ENCODE results near the gene CD4. TPM values are rescaled to one million over a fixed set of nuclear protein-coding genes. Genes with fewer than 3 reads are reported as not detected.

CD4 gene
- total and polyA plus RNA-seq, 7 experiments from 2014 or later = 164 to 576 (median 256) TPM

DNA sequence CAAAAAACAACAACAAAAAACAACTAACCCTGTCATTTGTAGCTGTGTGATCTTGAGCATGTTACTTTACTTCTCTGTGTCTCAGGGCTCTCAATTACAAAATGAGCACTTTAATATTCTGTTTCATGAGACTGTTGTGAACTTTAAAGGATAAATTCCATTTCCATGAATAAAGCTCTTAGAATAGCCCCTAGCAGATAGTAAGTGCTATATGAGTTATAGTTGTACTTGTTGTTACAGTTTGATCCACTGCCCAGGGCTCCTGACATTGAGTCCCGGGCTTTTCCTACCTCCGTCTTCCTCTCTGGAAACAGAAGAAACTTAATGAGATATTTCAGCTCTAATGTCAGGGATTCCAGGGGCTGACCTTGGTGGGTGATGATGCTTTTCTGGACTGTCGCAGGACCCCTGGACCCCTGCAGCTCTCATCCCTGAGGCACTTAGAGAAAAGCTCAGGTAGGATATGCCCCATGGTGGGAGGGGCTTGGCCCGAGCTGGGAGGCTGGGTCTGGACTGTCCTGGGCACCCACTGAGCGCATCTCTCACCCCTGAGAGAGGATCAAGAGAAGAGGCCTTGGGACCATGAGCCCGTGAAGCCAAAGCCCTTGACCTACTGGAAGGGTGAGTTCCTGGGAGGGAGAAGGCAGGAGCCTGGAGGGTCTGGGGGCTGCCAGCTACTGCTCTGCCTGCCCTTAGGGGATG lies 44.0 kb downstream of the CD4 start:
- DNase-seq (no peak), ATAC-seq (no peak)
- Mint-ChIP-seq H3K36me3 (peaks cover 0 to 4% (median 0%) of the 10 kb centered on the region in 5 donors), H3K4me3 (no peak overlapping the region), H3K4me1 (peaks cover 0 to 16% (median 12%) of the 10 kb centered on the region in 7 donors), H3K9me3 (no peaks in the 10 kb centered on the region), H3K27ac (no peak overlapping the region), H3K27me3 (peaks cover 0 to 32% (median 0%) of the 10 kb centered on the region in 5 donors)
- no peak overlapping the region for H3K4me3 ChIP-seq (ENCODE audit: low read length)
- no peaks in the 10 kb centered on the region for H3K36me3 ChIP-seq (ENCODE audit: control insufficient read depth in 2 of 3, insufficient read depth in 3 of 3, low read length in 3 of 3)
- POLR2A ChIA-PET = interaction anchor here (0.7 to 13.2 kb wide), 5 partner anchors 8 to 172 kb away, joined by 3 to 91 read pairs (median 4); partner anchors contain the start of genes CDCA3, GPR162, MLF2 and USP5
- no peak overlapping the region for H3K27ac ChIP-seq (ENCODE audit: low read depth, low read length)
- H3K27me3 ChIP-seq (ENCODE audit: control insufficient read depth in 2 of 2, insufficient read depth in 2 of 2, low read length in 2 of 2) = peaks cover 0 to 4% of the 10 kb centered on the region in 2 donors
- CTCF ChIA-PET = interaction anchor here (0.9 to 5.6 kb wide), 11 partner anchors 9 to 211 kb away, joined by 3 to 38 read pairs (median 4); partner anchors contain the start of genes CD4, CDCA3, MLF2 and PTMS
- intact Hi-C loops (cut with micrococcal nuclease) = no loop called here
- H3K9me3 ChIP-seq (ENCODE audit: control insufficient read depth in 2 of 3, low read length in 3 of 3) = no peaks in the 10 kb centered on the region
- H3K4me1 ChIP-seq (ENCODE audit: control insufficient read depth in 2 of 2, insufficient read depth in 2 of 2, low read length in 2 of 2) = peaks cover 0 to 4% of the 10 kb centered on the region in 2 donors

DNA sequence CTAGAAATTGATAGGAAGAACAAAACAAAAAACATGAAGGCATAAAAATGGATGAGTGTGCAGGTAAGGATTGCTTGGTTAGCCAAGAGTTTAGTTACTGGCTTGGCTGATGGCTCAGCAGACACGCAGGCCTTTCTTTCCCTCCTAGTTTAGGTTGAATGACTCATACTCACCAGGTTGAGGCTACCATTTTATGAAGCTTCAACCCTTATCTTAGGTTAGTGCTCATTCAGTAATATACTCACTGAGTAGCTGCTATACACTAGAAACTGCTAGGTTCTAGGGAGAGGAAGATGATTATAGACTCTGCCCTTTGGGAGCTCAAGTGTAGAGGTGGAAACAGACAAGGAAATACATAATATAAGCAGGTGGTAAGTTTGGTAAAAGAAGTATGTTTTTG lies 44.9 kb downstream of the CD4 start:
- H3K4me3 Mint-ChIP-seq = no peak overlapping the region
- intact Hi-C loops (cut with micrococcal nuclease) = no loop called here
- Histone ChIP-seq H3K27ac (ENCODE audit: low read depth, low read length) (no peak overlapping the region), H3K27me3 (ENCODE audit: control insufficient read depth in 2 of 2, insufficient read depth in 2 of 2, low read length in 2 of 2) (peaks cover 0 to 4% of the 10 kb centered on the region in 2 donors), H3K4me3 (ENCODE audit: low read length) (no peak overlapping the region), H3K36me3 (ENCODE audit: control insufficient read depth in 2 of 3, insufficient read depth in 3 of 3, low read length in 3 of 3) (no peaks in the 10 kb centered on the region), H3K9me3 (ENCODE audit: control insufficient read depth in 2 of 3, low read length in 3 of 3) (no peaks in the 10 kb centered on the region), H3K4me1 (ENCODE audit: control insufficient read depth in 2 of 2, insufficient read depth in 2 of 2, low read length in 2 of 2) (peaks cover 0 to 4% of the 10 kb centered on the region in 2 donors)
- H3K9me3 Mint-ChIP-seq = no peaks in the 10 kb centered on the region
- DNase-seq (no peak), ATAC-seq (no peak)
- H3K27me3 Mint-ChIP-seq = peaks cover 0 to 26% (median 0%) of the 10 kb centered on the region in 5 donors
- H3K36me3 Mint-ChIP-seq = peaks cover 0 to 4% (median 0%) of the 10 kb centered on the region in 5 donors
- H3K4me1 Mint-ChIP-seq = peaks cover 0 to 12% (median 8%) of the 10 kb centered on the region in 7 donors
- ChIA-PET CTCF (interaction anchor here (0.6 to 5.6 kb wide), 21 partner anchors 10 to 431 kb away, joined by 3 to 38 read pairs (median 4); partner anchors contain the start of genes CD4, CDCA3, COPS7A and MLF2), POLR2A (interaction anchor here (0.5 to 13.2 kb wide), 7 partner anchors 9 to 173 kb away, joined by 3 to 91 read pairs (median 3); partner anchors contain the start of genes CDCA3, MLF2 and USP5)
- no peak overlapping the region for H3K27ac Mint-ChIP-seq

DNA sequence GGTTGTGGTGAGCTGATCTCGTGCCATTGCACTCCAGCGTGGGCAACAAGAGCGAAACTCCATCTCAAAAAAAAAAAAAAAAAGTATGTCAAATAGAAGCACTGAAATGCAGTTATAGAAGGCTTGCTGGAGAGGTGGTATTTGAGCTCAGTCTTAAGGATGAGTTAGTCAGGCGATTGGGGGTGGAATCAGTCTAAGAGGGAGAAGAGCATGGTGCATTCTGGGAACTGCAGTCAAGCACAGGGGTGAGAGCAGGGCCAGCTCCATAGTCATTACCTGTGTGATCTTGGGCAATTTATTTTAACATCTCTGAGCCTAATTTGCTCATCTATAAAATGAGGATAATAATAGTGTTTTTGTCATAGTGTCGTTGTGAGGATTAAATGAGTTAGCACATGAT lies 45.5 kb downstream of the CD4 start:
- peaks cover 0 to 21% (median 0%) of the 10 kb centered on the region in 5 donors for H3K27me3 Mint-ChIP-seq
- H3K4me1 Mint-ChIP-seq = peaks cover 0 to 7% (median 5%) of the 10 kb centered on the region in 7 donors
- H3K36me3 Mint-ChIP-seq = peaks cover 0 to 4% (median 0%) of the 10 kb centered on the region in 5 donors
- Histone ChIP-seq H3K4me3 (ENCODE audit: low read length) (no peak overlapping the region), H3K36me3 (ENCODE audit: control insufficient read depth in 2 of 3, insufficient read depth in 3 of 3, low read length in 3 of 3) (no peaks in the 10 kb centered on the region), H3K4me1 (ENCODE audit: control insufficient read depth in 2 of 2, insufficient read depth in 2 of 2, low read length in 2 of 2) (peaks cover 0 to 4% of the 10 kb centered on the region in 2 donors), H3K9me3 (ENCODE audit: control insufficient read depth in 2 of 3, low read length in 3 of 3) (no peaks in the 10 kb centered on the region), H3K27ac (ENCODE audit: low read depth, low read length) (no peak overlapping the region), H3K27me3 (ENCODE audit: control insufficient read depth in 2 of 2, insufficient read depth in 2 of 2, low read length in 2 of 2) (no peaks in the 10 kb centered on the region)
- ChIA-PET CTCF (interaction anchor here (0.6 to 5.6 kb wide), 20 partner anchors 9 to 431 kb away, joined by 3 to 38 read pairs (median 4); partner anchors contain the start of genes CD4, CDCA3, COPS7A and MLF2), POLR2A (interaction anchor here (0.6 to 13.2 kb wide), 6 partner anchors 10 to 222 kb away, joined by 3 to 91 read pairs (median 5); partner anchors contain the start of genes CDCA3, MLF2 and USP5)
- no peak for DNase-seq
- intact Hi-C loops (cut with micrococcal nuclease) = loop anchor here (1.0 kb wide), 5 partner anchors 16 to 218 kb away; partner anchors contain the start of genes CDCA3 (in 1 of the 2) and MLF2 (in 1 of the 2)
- ATAC-seq = no peak
- H3K9me3 Mint-ChIP-seq = no peaks in the 10 kb centered on the region
- H3K4me3 Mint-ChIP-seq = no peak overlapping the region
- peak overlapping the region in 1 of 9 donors; percentile 16 for H3K27ac Mint-ChIP-seq

DNA sequence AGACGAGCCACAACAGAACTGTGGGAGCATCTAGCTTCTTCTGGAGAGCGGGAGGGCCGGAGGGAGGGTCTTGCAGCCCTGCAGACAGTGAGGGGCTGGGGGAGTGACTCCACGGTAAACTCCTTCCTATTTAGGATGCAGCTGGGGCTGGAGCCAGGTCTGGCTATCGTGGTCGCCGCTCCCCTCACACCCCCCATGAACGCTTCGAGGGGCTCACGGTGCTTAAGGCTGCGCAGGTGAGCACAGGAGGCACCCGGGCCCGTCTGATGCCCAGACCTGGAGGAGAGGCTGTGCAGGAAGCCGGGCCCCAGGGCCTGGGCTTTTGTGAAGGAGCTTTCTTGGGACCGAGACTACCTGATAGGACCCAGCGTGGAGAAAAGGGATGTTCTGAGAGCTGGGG lies 47.5 kb downstream of the CD4 start:
- no peak overlapping the region for H3K4me3 Mint-ChIP-seq
- H3K9me3 Mint-ChIP-seq = no peaks in the 10 kb centered on the region
- intact Hi-C loops (cut with micrococcal nuclease) = no loop called here
- H3K4me3 ChIP-seq (ENCODE audit: low read length) = no peak overlapping the region
- CTCF ChIA-PET = interaction anchor here (0.5 to 5.6 kb wide), 11 partner anchors 12 to 334 kb away, joined by 3 to 38 read pairs (median 4); partner anchors contain the start of genes CDCA3, MLF2, SPSB2 and TPI1
- H3K27me3 ChIP-seq (ENCODE audit: control insufficient read depth in 2 of 2, insufficient read depth in 2 of 2, low read length in 2 of 2) = no peaks in the 10 kb centered on the region
- peaks cover 0 to 4% of the 10 kb centered on the region in 2 donors for H3K4me1 ChIP-seq (ENCODE audit: control insufficient read depth in 2 of 2, insufficient read depth in 2 of 2, low read length in 2 of 2)
- POLR2A ChIA-PET = interaction anchor here (0.6 to 2.2 kb wide), 4 partner anchors 9 to 84 kb away, joined by 3 to 6 read pairs (median 4); partner anchors contain the start of genes CDCA3, MLF2, P3H3 and USP5
- no peak overlapping the region for H3K27ac ChIP-seq (ENCODE audit: low read depth, low read length)
- no peak for DNase-seq
- H3K27ac Mint-ChIP-seq = no peak overlapping the region
- H3K36me3 Mint-ChIP-seq = peaks cover 0 to 4% (median 0%) of the 10 kb centered on the region in 5 donors
- H3K36me3 ChIP-seq (ENCODE audit: control insufficient read depth in 2 of 3, insufficient read depth in 3 of 3, low read length in 3 of 3) = no peaks in the 10 kb centered on the region
- no peak for ATAC-seq
- H3K27me3 Mint-ChIP-seq = peaks cover 0 to 5% (median 0%) of the 10 kb centered on the region in 5 donors
- H3K4me1 Mint-ChIP-seq = peaks cover 0 to 6% (median 0%) of the 10 kb centered on the region in 7 donors
- H3K9me3 ChIP-seq (ENCODE audit: control insufficient read depth in 2 of 3, low read length in 3 of 3) = no peaks in the 10 kb centered on the region

DNA sequence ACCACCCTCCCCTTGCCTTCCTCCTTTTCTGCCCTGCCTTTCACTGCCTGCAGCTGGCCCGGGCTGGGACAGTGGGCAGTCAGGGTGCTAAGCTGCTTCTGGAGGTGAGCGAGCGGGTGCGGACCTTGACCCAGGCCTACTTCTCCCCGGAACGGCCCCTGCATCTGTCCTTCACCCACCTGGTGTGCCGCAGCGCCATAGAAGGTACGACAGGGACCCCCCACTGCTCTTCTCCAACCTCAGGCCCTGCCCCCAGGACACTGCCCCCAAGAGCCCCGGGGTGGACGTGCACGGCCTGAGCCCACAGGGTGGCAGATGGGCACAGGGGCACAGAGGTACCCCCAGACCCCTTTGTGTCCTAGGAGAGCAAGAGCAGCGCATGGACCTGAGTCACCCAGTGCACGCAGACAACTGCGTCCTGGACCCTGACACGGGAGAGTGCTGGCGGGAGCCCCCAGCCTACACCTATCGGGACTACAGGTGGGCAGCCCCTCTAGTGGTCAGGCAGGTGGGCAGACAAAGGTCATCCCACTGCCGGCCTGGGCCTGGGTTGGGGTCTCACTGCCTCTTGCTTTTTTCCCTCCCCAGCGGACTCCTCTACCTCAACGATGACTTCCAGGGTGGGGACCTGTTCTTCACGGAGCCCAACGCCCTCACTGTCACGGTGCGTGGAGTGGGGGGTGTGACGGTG lies 48.2 kb downstream of the CD4 start:
- H3K27me3 ChIP-seq (ENCODE audit: control insufficient read depth in 2 of 2, insufficient read depth in 2 of 2, low read length in 2 of 2) = no peaks in the 10 kb centered on the region
- no peak overlapping the region for H3K4me3 ChIP-seq (ENCODE audit: low read length)
- intact Hi-C loops (cut with micrococcal nuclease) = no loop called here
- peaks cover 0 to 6% (median 0%) of the 10 kb centered on the region in 7 donors for H3K4me1 Mint-ChIP-seq
- no peaks in the 10 kb centered on the region for H3K27me3 Mint-ChIP-seq
- no peaks in the 10 kb centered on the region for H3K9me3 Mint-ChIP-seq
- H3K36me3 ChIP-seq (ENCODE audit: control insufficient read depth in 2 of 3, insufficient read depth in 3 of 3, low read length in 3 of 3) = no peaks in the 10 kb centered on the region
- DNase-seq = no peak
- ChIA-PET POLR2A (interaction anchor here (1.2 to 2.2 kb wide), 2 partner anchors 9 to 85 kb away, joined by 5 to 6 read pairs; partner anchors contain the start of genes MLF2 and P3H3), CTCF (interaction anchor here (0.6 to 5.6 kb wide), 7 partner anchors 13 to 217 kb away, joined by 3 to 38 read pairs (median 5); partner anchors contain the start of genes CDCA3, MLF2, SPSB2 and TPI1)
- no peak for ATAC-seq
- H3K27ac ChIP-seq (ENCODE audit: low read depth, low read length) = no peak overlapping the region
- peaks cover 0 to 4% of the 10 kb centered on the region in 2 donors for H3K4me1 ChIP-seq (ENCODE audit: control insufficient read depth in 2 of 2, insufficient read depth in 2 of 2, low read length in 2 of 2)
- H3K36me3 Mint-ChIP-seq = peaks cover 0 to 4% (median 0%) of the 10 kb centered on the region in 5 donors
- H3K27ac Mint-ChIP-seq = no peak overlapping the region
- no peaks in the 10 kb centered on the region for H3K9me3 ChIP-seq (ENCODE audit: control insufficient read depth in 2 of 3, low read length in 3 of 3)
- no peak overlapping the region for H3K4me3 Mint-ChIP-seq

DNA sequence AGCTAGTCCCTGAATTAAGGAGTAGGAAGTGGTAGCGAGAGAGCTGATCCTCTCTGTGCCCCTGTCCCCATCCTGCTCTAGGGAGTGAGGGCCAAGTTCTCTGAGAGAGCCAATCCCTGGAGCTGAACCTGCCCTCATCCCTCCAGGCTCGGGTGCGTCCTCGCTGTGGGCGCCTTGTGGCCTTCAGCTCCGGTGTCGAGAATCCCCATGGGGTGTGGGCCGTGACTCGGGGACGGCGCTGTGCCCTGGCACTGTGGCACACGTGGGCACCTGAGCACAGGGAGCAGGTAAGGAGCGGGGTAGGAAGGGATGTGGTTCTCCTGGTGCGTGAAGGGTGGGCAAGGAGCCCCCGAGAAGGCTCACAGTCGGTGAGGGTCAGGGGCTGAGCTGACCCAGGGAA lies 49.5 kb downstream of the CD4 start:
- Mint-ChIP-seq H3K4me3 (no peak overlapping the region), H3K4me1 (peaks cover 0 to 6% (median 0%) of the 10 kb centered on the region in 7 donors), H3K9me3 (no peaks in the 10 kb centered on the region), H3K27me3 (no peaks in the 10 kb centered on the region), H3K36me3 (peaks cover 0 to 4% (median 0%) of the 10 kb centered on the region in 5 donors), H3K27ac (no peak overlapping the region)
- intact Hi-C loops (cut with micrococcal nuclease) = no loop called here
- Histone ChIP-seq H3K36me3 (ENCODE audit: control insufficient read depth in 2 of 3, insufficient read depth in 3 of 3, low read length in 3 of 3) (no peaks in the 10 kb centered on the region), H3K4me1 (ENCODE audit: control insufficient read depth in 2 of 2, insufficient read depth in 2 of 2, low read length in 2 of 2) (peaks cover 0 to 4% of the 10 kb centered on the region in 2 donors), H3K9me3 (ENCODE audit: control insufficient read depth in 2 of 3, low read length in 3 of 3) (no peaks in the 10 kb centered on the region), H3K27me3 (ENCODE audit: control insufficient read depth in 2 of 2, insufficient read depth in 2 of 2, low read length in 2 of 2) (no peaks in the 10 kb centered on the region), H3K4me3 (ENCODE audit: low read length) (no peak overlapping the region), H3K27ac (ENCODE audit: low read depth, low read length) (no peak overlapping the region)
- DNase-seq (no peak), ATAC-seq (no peak)
- ChIA-PET POLR2A (interaction anchor here (0.6 to 0.7 kb wide), 2 partner anchors 215 to 235 kb away, joined by 3 read pairs; no protein-coding TSS in a partner anchor), CTCF (interaction anchor here (0.5 to 1.5 kb wide), 4 partner anchors 8 to 86 kb away, joined by 3 to 4 read pairs (median 3); partner anchors contain the start of gene MLF2)
